Subcutaneous abdominal adipose tissue (tissue), 5 donors: ENCODE results near the gene YBX2.
"Not testable (repeated sequence)": the region's sequence is repeated elsewhere in the genome, so short reads cannot be mapped to it uniquely, and the experiment has no call there.

Experiments
- H3K27ac ChIP-seq: one replicate; pipeline ENCODE4 v1.7.0; 2013; ENCODE audit warnings: low read depth, mild to moderate bottlenecking, inconsistent platforms, low read length, moderate library complexity
- H3K27me3 ChIP-seq, 5 donors: one replicate each; pipeline ENCODE4 v1.7.0; 2013; ENCODE audit warnings: low read length in 5 of 5, inconsistent platforms in 1 of 5; ENCODE audit not compliant: control insufficient read depth in 5 of 5, insufficient read depth in 4 of 5
- H3K36me3 ChIP-seq, 5 donors: one replicate each; pipeline ENCODE4 v1.7.0; 2013; ENCODE audit warnings: low read length in 5 of 5; ENCODE audit not compliant: control insufficient read depth in 5 of 5, insufficient read depth in 5 of 5
- H3K4me1 ChIP-seq, 5 donors: one replicate each; pipeline ENCODE4 v1.7.0; 2013; ENCODE audit warnings: low read length in 5 of 5, mild to moderate bottlenecking in 3 of 5, moderate library complexity in 1 of 5; ENCODE audit not compliant: control insufficient read depth in 5 of 5, insufficient read depth in 5 of 5
- H3K4me3 ChIP-seq, 5 donors: one replicate each; pipeline ENCODE4 v1.7.0; 2013; ENCODE audit warnings: low read length in 5 of 5, low read depth in 1 of 5
- H3K9ac ChIP-seq, 5 donors: one replicate each; pipeline ENCODE4 v1.7.0; 2013; ENCODE audit warnings: low read length in 5 of 5, mild to moderate bottlenecking in 4 of 5, moderate library complexity in 3 of 5
- H3K9me3 ChIP-seq, 5 donors: one replicate each; pipeline ENCODE4 v1.7.0; 2013; ENCODE audit warnings: low read length in 5 of 5; ENCODE audit not compliant: control insufficient read depth in 5 of 5
- donor health status: healthy.
- donor health status: healthy.
- donor health status: healthy.
- donor health status: healthy.
- donor health status: healthy.

The YBX2 gene

GRCh38 chr17:7251661-7252175 is 42.7 kb downstream of the YBX2 start, which contains the start of gene CTDNEP1:
CTDNEP1 (minus strand) TSS chr17:7251734; CDS start chr17:7251296, 438 bp downstream.
- Histone ChIP-seq H3K9ac (peak within 1 kb of the TSS; percentile 88 to 99 (median 92)), H3K27me3 (no peaks in the 10 kb centered on the region), H3K9me3 (no peaks in the 10 kb centered on the region), H3K4me1 (peaks cover 13 to 39% (median 37%) of the 10 kb centered on the region in 5 donors), H3K27ac (peak within 1 kb of the TSS; percentile 100), H3K36me3 (peaks cover 8 to 31% (median 22%) of the 10 kb centered on the region in 5 donors), H3K4me3 (peak within 1 kb of the TSS; percentile 83 to 95 (median 88))

GRCh38 chr17:7250695-7251627 is 43.5 kb downstream of the YBX2 start:
- Histone ChIP-seq H3K4me3 (peak overlapping the region; percentile 78 to 95 (median 86)), H3K9me3 (no peaks in the 10 kb centered on the region), H3K27me3 (no peaks in the 10 kb centered on the region), H3K36me3 (peaks cover 11 to 32% (median 22%) of the 10 kb centered on the region in 5 donors), H3K4me1 (peaks cover 13 to 39% (median 37%) of the 10 kb centered on the region in 5 donors), H3K27ac (peak overlapping the region; percentile 100), H3K9ac (peak overlapping the region; percentile 87 to 94 (median 90))

- Histone ChIP-seq H3K9me3 (no peaks in the 10 kb centered on the region), H3K27ac (peak overlapping the region; percentile 100), H3K36me3 (peaks cover 9 to 27% (median 22%) of the 10 kb centered on the region in 5 donors), H3K9ac (peak overlapping the region; percentile 87 to 94 (median 90)), H3K27me3 (no peaks in the 10 kb centered on the region), H3K4me3 (peak overlapping the region; percentile 78 to 95 (median 86)), H3K4me1 (peaks cover 13 to 39% (median 37%) of the 10 kb centered on the region in 5 donors)
These were observed 44.6 kb downstream of the YBX2 start for GRCh38 chr17:7249830-7250229.

- H3K36me3 ChIP-seq, result peaks cover 6 to 27% (median 21%) of the 10 kb centered on the region in 5 donors
- H3K4me3 ChIP-seq, result no peak overlapping the region
- peak overlapping the region; percentile 100 for H3K27ac ChIP-seq
- H3K4me1 ChIP-seq, result peaks cover 13 to 39% (median 37%) of the 10 kb centered on the region in 5 donors
- H3K9me3 ChIP-seq, result no peaks in the 10 kb centered on the region
- H3K9ac ChIP-seq, result peak overlapping the region in 3 of 5 donors; percentile 19 to 37 (median 26)
- no peaks in the 10 kb centered on the region for H3K27me3 ChIP-seq
These were observed 45.2 kb downstream of the YBX2 start for GRCh38 chr17:7249214-7249613.

- Histone ChIP-seq H3K4me1 (peaks cover 13 to 39% (median 37%) of the 10 kb centered on the region in 5 donors), H3K36me3 (peaks cover 3 to 28% (median 24%) of the 10 kb centered on the region in 5 donors), H3K9ac (peak overlapping the region in 2 of 5 donors; percentile 26 to 41), H3K9me3 (no peaks in the 10 kb centered on the region), H3K4me3 (no peak overlapping the region), H3K27ac (peak overlapping the region; percentile 100), H3K27me3 (no peaks in the 10 kb centered on the region)
These were observed 45.6 kb downstream of the YBX2 start for GRCh38 chr17:7248796-7249195.

GRCh38 chr17:7246779-7247178 is 47.7 kb downstream of the YBX2 start:
- H3K9me3 ChIP-seq, result no peaks in the 10 kb centered on the region
- H3K4me3 ChIP-seq, result no peak overlapping the region
- peaks cover 3 to 30% (median 24%) of the 10 kb centered on the region in 5 donors for H3K36me3 ChIP-seq
- H3K27me3 ChIP-seq, result no peaks in the 10 kb centered on the region
- H3K4me1 ChIP-seq, result peaks cover 11 to 39% (median 36%) of the 10 kb centered on the region in 5 donors
- H3K27ac ChIP-seq, result no peak overlapping the region
- no peak overlapping the region for H3K9ac ChIP-seq

GRCh38 chr17:7243838-7244237 is 50.6 kb downstream of the YBX2 start:
- Histone ChIP-seq H3K9ac (peak overlapping the region in 3 of 5 donors; percentile 51 to 95 (median 81)), H3K27ac (peak overlapping the region; percentile 99), H3K4me1 (peaks cover 11 to 38% (median 35%) of the 10 kb centered on the region in 5 donors), H3K36me3 (peaks cover 3 to 42% (median 34%) of the 10 kb centered on the region in 5 donors)
- H3K4me3 ChIP-seq, H3K27me3 ChIP-seq, H3K9me3 ChIP-seq: not testable (repeated sequence)

GRCh38 chr17:7243453-7243729 is 51.0 kb downstream of the YBX2 start:
- peak overlapping the region; percentile 61 to 98 (median 96) for H3K4me3 ChIP-seq
- peak overlapping the region; percentile 81 to 96 (median 94) for H3K9ac ChIP-seq
- H3K36me3 ChIP-seq, result peaks cover 3 to 42% (median 34%) of the 10 kb centered on the region in 5 donors
- H3K4me1 ChIP-seq, result peaks cover 11 to 38% (median 31%) of the 10 kb centered on the region in 5 donors
- H3K9me3 ChIP-seq, result no peaks in the 10 kb centered on the region
- peak overlapping the region; percentile 99 for H3K27ac ChIP-seq
- no peaks in the 10 kb centered on the region for H3K27me3 ChIP-seq

- no peaks in the 10 kb centered on the region for H3K9me3 ChIP-seq
- H3K9ac ChIP-seq, result peak overlapping the region; percentile 91 to 97 (median 95)
- peak overlapping the region; percentile 61 to 98 (median 96) for H3K4me3 ChIP-seq
- no peaks in the 10 kb centered on the region for H3K27me3 ChIP-seq
- H3K27ac ChIP-seq, result peak overlapping the region; percentile 99
- H3K36me3 ChIP-seq, result peaks cover 3 to 42% (median 34%) of the 10 kb centered on the region in 5 donors
- peaks cover 11 to 38% (median 31%) of the 10 kb centered on the region in 5 donors for H3K4me1 ChIP-seq
These were observed 51.6 kb downstream of the YBX2 start for GRCh38 chr17:7242717-7243452.
